GM19193 (cell line): ENCODE results near the gene CLCN5.
A peak's percentile ranks its signal among the peaks of the same experiment; 100 is the strongest.

ENCODE experiments used
- POLR2A ChIP-seq: IDR thresholded peaks from 4 replicates; pipeline ENCODE4 v1.6.1; 2011; ENCODE audit not compliant: insufficient read depth, insufficient read length; ENCODE audit errors: extremely low read depth

Gene CLCN5

DNA sequence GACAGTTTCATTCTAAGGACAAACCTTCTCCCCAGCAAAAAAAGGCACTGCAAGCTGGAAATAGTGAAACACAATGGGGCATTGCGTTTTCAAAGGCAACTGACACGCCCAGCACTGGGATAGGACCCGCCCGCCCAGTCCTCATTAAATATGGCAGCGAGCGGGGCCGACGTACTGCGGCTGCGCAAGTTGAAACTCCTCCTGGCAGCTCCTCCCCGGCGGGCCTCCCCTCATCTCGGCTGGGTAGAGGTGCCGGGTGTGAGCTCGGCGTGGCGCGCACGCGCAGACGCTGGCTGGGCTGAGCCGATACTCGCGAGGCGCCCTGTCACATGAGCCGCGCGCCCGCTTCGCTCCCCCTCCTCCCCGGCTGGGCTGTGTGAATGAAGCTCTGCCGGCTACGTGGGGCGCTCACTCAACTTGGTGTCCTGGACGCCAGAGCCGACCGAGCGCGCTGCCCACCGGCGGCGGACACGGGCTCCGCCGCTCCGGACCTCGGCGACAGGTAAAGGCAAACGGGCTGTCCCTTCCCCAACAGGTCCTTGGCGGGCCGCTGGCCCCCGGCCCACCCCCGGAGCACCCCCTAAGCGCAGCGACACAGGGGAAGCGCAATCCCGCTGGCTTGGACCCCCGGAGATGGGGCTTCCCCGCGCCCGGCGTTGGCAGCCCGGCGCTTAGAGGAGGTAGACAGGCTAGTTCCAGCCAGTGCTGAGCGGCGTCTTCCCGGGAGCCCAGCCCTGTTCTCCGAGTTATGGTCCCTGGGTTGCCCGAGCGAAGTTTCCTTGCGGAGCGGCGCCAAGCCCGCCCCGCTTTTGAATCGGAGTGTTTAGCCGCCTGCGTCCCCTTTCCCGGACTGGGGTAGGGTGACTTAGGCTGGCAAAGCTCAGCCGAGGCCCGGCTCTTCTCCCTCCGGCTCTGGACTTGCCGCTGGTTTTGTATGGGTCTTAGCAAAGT lies at the start of gene CLCN5:
TSS of gene CLCN5 (plus strand) at position 306 of the 951 bp plus-strand sequence. CDS start 2,703 bp downstream, outside the sequence.
- TF ChIP-seq POLR2A, result peak; percentile 50

DNA sequence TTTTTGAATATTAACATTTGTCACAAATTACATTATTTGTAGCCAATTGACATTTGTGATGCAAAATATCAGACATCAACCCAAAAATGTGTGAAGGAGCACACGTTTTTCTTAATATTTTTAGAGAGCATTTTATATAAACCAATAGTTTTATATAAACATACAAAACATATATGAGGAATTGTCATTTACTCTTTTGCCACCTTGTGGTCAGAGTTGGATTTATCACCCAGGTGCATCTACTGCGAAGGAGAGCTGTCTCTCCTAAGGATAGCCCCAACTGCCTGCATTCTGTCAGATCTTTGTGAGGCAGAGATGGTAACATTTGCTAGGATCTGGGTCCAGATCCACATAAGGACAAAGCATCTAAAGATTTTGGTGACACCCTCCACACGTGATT lies 45.6 kb upstream of the CLCN5 start:
- no peak for TF ChIP-seq POLR2A

DNA sequence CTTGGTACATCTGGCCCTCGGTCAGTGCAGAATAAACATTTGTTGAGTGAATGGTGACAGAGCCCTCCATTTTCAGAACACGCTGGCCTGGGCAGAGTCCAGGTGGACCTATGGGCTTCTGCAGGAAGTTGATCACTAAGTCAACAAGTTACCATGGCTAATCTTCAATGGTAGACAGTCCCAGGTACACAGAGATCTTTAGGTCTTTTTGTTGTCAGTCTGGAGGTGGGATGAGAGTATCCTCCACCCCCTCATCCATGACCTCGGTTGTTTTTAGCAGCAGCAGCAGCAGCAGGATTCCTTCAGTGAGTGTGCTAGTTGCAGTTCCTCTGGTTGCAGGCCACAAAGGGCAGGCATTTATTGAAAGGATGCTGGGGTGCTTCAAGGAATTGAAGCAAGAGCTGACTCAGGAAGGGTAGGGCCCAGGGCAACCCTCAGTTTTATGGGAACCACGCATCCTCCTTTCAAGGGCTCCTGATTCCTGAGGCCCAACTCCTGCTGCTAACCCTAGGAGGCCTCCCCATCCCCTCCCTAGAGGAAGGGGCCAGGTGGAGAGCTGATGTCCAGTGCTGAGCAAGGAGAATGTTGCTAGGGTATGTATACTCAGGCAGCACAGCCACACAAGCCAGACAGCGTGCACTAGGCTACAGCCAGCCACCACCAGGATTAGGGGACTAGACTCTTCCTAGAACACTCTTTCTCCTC lies 44.8 kb upstream of the CLCN5 start:
- no peak for TF ChIP-seq POLR2A

DNA sequence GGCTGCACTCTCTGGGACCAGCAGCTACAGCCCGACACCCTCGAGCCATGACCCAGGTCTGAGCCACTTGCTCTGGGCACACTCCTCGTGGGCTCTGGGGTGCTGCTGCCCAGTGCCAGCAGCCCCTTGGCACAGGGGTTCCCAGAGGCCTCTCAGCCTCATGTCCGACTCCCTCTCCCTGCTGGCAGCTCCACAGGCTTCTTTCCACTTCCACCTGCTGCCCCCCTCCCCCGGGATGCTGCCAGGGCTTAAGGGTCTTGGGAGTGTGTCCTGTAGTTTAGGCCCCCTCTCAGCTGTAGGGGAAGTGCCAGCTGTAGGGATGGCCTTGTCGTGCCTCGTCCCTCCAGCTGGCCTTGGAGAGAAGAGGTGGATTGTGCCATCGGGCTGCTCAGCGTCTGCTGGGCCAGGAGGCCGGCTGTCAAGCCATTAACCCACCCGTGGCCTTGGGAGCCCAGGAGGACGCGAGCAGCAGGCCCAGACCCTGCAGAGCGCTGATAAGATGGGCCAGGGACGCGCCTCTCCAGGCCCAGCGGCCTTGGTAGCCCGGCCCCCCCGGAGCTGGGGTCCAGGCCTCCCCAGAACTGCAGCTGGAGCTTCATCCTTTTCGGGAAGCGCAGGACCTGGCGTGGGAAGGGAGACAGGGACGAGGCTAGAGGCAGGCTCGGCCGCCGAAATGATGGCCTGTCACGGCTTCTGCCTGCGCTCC lies 44.1 kb upstream of the CLCN5 start:
- no peak for TF ChIP-seq POLR2A

DNA sequence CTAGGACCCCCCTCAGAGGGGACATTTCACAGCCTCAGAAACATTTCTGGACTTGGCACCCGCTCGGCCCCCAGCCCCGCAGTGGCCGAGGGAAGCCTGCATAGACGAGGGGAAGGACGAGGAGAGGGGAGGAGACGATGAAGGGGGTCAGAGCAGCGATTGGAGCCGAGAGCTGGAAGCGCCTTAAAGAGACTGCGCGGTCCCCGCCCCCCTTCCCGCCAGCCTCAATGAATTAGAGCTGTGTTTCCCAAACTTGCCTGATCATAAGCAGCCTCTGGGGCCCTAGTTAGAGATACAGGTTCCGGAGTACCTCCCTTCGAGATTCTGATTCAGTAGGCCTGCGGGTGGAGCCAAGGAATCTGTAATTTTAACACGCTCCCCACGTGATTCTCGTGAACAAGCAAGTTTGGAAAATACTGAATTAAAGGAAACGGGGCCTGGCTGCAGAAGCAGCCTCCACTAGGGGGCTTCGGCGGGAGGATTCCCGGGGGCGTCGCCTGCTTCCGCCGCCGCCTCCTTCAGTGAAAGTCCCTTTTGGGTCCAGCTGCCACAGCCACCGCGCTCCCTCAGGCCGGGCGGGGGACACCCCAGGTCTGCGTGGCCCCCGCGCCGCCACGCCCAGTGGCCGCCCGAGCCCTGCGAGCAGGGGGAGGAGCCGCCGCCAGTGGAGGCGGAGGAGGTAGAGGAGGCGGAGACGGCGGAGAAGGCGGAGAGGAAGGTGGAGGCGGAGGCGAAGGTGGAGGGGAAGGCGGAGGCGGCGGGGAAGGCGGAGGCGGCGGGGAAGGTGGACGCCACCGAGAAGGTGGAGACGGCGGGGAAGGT lies 43.4 kb upstream of the CLCN5 start, which contains the start of gene USP27X:
TSS of gene USP27X (plus strand) at position 651 of the 822 bp plus-strand sequence. CDS start 824 bp downstream, outside the sequence.
- TF ChIP-seq POLR2A, result peak; percentile 18

DNA sequence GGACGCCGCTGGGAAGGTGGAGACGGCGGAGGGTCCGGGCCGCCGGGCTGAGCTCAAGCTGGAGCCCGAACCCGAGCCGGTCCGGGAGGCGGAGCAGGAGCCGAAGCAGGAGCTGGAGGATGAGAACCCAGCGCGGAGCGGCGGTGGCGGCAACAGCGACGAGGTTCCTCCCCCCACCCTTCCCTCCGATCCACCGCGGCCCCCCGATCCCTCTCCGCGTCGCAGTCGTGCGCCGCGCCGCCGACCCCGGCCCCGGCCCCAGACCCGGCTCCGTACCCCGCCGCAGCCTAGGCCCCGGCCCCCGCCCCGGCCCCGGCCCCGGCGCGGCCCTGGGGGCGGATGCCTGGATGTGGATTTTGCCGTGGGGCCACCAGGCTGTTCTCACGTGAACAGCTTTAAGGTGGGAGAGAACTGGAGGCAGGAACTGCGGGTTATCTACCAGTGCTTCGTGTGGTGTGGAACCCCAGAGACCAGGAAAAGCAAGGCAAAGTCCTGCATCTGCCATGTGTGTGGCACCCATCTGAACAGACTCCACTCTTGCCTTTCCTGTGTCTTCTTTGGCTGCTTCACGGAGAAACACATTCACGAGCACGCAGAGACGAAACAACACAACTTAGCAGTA lies 42.6 kb upstream of the CLCN5 start:
- TF ChIP-seq POLR2A, result no peak

DNA sequence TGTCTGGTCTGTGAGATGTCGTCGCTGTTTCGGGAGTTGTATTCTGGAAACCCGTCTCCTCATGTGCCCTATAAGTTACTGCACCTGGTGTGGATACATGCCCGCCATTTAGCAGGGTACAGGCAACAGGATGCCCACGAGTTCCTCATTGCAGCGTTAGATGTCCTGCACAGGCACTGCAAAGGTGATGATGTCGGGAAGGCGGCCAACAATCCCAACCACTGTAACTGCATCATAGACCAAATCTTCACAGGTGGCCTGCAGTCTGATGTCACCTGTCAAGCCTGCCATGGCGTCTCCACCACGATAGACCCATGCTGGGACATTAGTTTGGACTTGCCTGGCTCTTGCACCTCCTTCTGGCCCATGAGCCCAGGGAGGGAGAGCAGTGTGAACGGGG lies 41.7 kb upstream of the CLCN5 start:
- TF ChIP-seq POLR2A, result no peak

DNA sequence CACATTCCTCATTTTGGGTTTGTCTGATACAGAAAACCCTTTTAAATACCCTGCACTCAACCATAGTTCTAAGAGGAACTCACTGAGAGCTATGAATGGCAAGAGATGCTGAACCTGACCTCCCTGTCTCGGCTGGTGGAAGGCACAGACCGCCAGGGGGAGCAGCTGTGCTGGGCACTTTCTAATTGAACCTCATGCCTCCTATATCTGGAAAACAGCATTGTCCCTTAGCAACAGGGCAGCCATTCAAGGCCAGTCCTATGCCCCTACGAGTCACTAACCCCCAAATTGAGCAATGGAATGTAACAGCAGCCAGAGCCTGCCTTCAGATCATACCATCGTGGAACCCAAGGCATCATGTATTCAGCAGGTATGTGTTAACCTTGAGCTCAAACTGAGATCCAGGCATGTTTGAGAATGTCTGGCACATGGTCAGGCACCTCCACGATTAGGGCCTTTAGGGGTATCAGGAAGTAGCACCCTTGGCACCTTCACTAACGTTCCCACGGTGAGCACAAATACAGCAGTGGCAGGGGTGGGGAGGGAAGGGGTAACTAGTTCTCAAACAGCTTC lies 38.0 kb upstream of the CLCN5 start:
- no peak for TF ChIP-seq POLR2A

DNA sequence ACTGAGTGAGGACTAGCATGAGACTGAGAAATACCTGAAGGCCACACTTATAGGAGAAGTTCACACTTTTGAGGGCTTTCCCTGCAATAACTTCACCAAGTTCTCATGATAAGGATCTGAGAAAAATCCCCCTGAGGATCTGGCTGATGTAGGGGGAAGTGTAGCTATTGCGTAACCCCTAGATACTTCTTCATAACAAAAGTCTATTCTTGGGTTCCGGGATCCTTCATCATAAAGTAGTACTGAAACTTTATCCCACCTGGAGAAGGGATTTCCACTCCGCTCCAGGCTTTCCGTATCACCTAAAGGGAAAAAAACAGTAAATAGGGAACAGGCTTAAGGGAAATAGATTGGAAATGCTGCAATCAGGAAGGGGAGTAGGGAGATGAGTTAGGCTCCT lies 29.9 kb upstream of the CLCN5 start:
- no peak for TF ChIP-seq POLR2A

DNA sequence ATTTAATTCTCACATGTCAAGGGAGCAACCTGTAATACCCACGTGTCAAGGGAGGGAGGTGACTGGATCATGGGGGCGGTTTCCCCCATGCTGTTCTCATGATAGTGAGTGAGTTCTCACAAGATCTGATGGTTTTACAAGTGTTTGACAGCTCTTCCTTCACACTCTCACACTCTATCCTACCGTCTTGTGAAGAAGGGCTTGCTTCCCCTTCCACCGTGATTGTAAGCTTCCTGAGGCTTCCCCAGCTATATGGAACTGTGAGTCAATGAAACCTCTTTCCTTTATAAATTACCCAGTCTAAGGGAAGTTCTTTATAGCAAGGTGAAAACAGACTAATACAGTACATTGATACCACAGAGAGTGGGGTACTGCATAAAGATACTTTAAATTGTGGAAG lies 25.4 kb upstream of the CLCN5 start:
- no peak for TF ChIP-seq POLR2A

DNA sequence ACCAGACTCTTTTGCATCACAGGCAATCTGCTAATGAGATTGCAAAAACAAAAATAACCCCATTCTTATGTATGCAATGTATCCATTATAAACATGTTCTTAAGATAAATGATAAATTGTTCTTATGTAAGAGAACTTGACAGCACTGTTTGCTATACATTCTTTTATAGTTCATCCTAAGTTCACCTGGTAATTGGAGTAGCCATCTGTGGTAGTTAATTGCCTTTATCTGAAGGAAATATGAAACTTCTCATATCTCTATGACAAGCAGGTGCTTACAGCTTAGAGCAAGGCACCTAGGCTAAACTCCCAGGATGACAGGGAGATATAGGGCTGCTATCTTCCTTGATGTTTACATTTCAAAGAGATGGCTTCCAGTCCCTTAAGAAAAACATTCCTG lies 21.3 kb upstream of the CLCN5 start:
- no peak for TF ChIP-seq POLR2A

DNA sequence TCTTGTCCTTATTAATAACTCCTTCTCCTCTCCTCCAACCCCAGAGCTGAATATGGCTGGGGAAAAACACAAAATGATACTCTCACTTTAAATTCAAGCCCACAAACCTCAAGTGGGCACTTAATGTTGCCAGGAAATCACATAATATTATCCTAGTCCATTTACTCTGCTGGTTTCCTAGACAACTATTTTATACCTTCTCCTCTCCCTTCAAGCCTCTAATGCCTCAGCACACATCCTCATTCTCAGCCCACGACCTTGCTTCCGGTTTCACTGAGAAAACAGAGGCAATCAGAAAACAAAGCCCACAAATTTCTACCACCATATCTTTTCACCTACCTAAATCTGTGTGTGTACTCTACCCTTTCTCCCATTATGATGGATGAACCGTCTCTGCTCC lies 12.1 kb upstream of the CLCN5 start:
- no peak for TF ChIP-seq POLR2A

DNA sequence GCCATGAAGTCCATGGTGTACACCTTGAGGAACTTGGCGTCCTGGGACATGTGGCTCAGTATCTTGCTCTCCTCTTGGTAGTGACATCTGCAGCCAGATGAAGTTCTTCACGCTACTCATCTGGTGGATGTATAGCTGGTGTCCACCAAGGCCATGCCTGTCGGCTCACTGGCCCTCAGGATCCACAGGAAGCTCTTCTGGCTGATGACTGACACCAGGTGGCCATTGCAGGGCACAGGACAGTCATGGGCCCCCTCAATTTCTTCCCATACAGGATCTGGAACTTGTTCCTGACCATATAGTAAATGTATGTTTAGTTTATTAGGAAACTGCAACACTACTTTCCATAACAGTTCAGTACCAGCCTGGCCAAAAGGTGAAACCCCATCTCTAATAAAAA lies 10.3 kb upstream of the CLCN5 start:
- no peak for TF ChIP-seq POLR2A

DNA sequence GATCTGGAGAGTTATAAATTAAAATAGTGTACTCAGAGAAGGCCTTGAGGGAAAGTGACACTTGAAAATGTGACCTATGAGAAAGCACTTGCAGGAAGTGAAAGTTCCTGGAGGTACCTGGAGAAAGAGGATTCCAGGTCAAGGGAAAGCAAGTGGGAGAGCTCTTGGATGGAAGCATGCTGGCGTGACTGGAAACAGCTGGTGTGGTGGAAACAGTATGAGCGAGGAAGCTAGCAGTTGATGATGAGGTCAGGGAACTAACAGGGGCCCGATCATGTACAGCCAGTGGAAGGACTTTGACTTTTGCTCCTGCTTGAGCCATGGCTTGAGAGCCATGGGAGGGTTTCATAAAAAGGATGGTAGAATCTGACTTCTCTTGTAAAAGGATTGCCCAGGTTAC lies 9.5 kb upstream of the CLCN5 start:
- no peak for TF ChIP-seq POLR2A
